ENCODE measurements around the gene LARGE1. TPM values are rescaled to one million over a fixed set of nuclear protein-coding genes. Genes with fewer than 3 reads are reported as not detected.

LARGE1 gene
- total and polyA plus RNA-seq, 2 of the 13 experiments (the other 11 are each of a cell fraction or from before 2014, with no cell fraction given) = 8.4 to 11.0 TPM

DNA sequence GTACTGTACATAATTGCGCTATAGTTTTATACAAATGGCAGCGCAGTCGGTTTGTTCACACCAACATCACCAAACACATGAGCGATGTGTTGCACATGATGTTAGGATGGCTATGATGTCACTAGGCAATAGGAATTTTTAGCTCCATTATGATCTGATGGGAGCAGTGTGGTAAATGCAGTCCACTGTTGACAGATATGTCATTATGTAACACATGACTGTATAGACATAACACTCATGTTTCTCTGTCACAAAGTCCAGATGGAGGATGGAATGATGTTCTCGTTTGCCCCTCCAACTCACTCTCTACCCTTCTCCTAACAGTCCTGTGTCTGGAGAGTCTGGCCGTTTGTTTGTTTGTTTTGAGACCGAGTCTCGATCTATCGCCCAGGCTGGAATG is 288.5 kb downstream of the LARGE1 start (continued):
- TF ChIP-seq, protein P1, sequence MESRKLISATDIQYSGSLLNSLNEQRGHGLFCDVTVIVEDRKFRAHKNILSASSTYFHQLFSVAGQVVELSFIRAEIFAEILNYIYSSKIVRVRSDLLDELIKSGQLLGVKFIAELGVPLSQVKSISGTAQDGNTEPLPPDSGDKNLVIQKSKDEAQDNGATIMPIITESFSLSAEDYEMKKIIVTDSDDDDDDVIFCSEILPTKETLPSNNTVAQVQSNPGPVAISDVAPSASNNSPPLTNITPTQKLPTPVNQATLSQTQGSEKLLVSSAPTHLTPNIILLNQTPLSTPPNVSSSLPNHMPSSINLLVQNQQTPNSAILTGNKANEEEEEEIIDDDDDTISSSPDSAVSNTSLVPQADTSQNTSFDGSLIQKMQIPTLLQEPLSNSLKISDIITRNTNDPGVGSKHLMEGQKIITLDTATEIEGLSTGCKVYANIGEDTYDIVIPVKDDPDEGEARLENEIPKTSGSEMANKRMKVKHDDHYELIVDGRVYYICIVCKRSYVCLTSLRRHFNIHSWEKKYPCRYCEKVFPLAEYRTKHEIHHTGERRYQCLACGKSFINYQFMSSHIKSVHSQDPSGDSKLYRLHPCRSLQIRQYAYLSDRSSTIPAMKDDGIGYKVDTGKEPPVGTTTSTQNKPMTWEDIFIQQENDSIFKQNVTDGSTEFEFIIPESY (CRISPR knock-in tag; IDR thresholded peaks at IDR 0.05) = no peak
- TF ChIP-seq TCF12 (IDR thresholded peaks at IDR 0.05) (no peak), TCF12 (CRISPR knock-in tag; IDR thresholded peaks at IDR 0.05) (no peak), RFX5 (IDR thresholded peaks at IDR 0.05; ENCODE audit: low read depth, low read length) (no peak), ATRX (CRISPR knock-in tag; IDR thresholded peaks at IDR 0.05; ENCODE audit: borderline replicate concordance) (no peak), ZNF761 (CRISPR knock-in tag; conservative IDR thresholded peaks at IDR 0.05) (no peak), ZIK1 (CRISPR knock-in tag; IDR thresholded peaks at IDR 0.05; ENCODE audit: borderline replicate concordance, low read depth) (no peak), MEIS1 (CRISPR knock-in tag; IDR thresholded peaks at IDR 0.05; ENCODE audit: borderline replicate concordance) (no peak), POLR2G (IDR thresholded peaks at IDR 0.05; ENCODE audit: low read depth, low read length) (no peak), TRIM22 (IDR thresholded peaks at IDR 0.05) (no peak), CBX2 (IDR thresholded peaks at IDR 0.05; ENCODE audit: low read depth, low read length) (no peak), CBX2 (CRISPR knock-in tag; IDR thresholded peaks at IDR 0.05; ENCODE audit: low read depth) (no peak), POGZ (CRISPR knock-in tag; IDR thresholded peaks at IDR 0.05) (peak; percentile 41), FOXA1 (IDR thresholded peaks at IDR 0.05) (no peak), FOXA1 (CRISPR knock-in tag; IDR thresholded peaks at IDR 0.05) (0 out of 2 replicates have a peak, but pooled peaks have one; percentile 25)
- TF ChIP-seq, protein P2, sequence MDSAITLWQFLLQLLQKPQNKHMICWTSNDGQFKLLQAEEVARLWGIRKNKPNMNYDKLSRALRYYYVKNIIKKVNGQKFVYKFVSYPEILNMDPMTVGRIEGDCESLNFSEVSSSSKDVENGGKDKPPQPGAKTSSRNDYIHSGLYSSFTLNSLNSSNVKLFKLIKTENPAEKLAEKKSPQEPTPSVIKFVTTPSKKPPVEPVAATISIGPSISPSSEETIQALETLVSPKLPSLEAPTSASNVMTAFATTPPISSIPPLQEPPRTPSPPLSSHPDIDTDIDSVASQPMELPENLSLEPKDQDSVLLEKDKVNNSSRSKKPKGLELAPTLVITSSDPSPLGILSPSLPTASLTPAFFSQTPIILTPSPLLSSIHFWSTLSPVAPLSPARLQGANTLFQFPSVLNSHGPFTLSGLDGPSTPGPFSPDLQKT (CRISPR knock-in tag; IDR thresholded peaks at IDR 0.05; ENCODE audit: borderline replicate concordance) = no peak
- TF ChIP-seq, protein P3, sequence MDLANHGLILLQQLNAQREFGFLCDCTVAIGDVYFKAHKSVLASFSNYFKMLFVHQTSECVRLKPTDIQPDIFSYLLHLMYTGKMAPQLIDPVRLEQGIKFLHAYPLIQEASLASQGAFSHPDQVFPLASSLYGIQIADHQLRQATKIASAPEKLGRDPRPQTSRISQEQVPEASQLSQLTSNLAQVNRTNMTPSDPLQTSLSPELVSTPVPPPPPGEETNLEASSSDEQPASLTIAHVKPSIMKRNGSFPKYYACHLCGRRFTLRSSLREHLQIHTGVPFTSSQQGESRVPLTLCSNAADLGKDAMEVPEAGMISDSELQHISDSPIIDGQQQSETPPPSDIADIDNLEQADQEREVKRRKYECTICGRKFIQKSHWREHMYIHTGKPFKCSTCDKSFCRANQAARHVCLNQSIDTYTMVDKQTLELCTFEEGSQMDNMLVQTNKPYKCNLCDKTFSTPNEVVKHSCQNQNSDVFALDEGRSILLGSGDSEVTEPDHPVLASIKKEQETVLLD (CRISPR knock-in tag; IDR thresholded peaks at IDR 0.05; ENCODE audit: low read depth) = no peak
